GM21526 (cell line): ENCODE data around the gene GPR146.
"Not testable (repeated sequence)": the region's sequence is repeated elsewhere in the genome, so short reads cannot be mapped to it uniquely, and the experiment has no call there.

Experiments
- ATAC-seq: cut with Tn5 transposase; IDR thresholded peaks from one replicate; pipeline ENCODE4 v1.9.1; 2021; ENCODE audit warnings: moderate library complexity; ENCODE audit not compliant: unreplicated experiment, low FRiP score

Gene GPR146

DNA sequence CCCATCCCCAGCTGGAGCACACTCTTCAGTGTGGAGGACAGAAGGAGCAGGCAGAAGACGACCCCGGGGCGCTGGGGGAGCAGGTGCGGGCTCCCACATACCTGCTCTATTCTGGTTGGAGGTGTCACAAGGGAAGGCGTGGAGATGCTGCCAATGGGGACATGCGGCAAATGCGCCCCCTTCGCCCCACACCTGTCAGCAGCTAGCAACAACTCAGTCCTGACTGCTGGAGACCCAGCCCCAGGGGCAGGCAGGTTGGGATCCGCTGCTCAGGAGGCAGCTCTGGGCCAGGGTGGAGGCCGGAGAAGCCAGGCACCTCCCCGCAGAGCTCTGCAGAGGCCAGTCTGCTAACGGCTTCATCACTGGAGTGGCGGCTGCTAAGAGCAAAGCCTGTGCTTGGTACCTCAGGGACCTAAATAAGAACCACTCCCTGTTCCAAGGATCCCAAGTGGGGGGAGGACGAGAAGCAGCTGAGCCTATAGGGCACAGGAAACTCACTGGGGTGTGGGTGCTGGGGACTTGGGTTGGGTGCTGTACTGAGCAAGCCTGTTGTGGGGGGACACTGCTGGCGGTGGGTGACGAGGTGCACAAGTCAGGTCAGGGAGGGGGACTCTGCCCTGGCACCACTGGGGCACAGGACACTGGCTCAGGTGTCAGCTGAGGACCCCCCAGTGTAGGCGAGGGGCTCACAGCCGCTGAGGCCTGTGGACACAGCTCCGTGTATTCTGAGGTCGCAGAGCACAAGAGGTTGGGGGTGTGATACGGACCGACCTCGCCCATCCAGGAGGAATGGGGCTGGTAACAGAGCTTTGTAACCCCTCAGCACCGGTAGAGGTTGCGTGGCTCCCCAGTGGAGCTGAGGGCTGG, 19.2 kb upstream of the GPR146 start:
- ATAC-seq: no peak

DNA sequence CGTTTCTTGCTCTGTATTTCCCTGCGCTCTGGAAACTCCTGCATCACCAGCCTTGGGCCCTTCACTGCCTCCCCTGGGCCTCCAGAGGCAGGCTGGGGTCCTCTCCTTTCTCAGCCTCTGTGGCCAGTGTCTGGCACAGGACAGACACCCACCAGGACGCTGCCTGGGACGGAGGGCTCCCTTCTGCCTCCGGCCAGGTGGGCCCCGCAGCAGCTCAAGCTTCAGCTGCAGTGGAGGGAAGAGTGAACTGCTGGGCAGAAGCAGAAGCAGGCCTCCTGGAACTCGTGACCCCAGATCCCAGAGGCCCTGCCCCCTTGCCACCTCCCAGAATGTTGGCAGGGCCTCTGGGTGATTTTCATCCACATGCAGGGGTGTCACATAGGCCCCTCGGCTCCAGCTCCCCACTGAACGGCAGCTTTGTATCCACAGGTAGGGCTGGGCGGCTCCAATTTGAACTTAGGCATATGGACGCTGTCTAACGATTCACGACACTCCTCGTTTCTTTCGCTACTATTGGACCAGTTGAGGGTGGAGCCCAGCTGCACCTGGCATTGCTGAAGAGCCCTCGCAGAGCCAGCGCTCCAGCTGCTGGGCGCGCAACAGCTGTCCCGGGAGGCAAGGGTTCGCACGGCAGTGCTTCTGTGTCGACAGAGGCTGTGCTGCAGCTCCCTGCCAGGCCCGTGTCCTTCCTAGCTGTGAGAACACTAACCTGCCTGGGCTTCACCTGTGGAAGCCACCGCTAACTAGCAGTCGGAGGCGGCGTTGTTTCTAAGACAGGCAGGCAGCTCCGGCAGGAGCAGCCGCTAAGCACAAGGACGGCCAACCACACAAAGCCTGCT, 18.4 kb upstream of the GPR146 start:
- no peak for ATAC-seq

DNA sequence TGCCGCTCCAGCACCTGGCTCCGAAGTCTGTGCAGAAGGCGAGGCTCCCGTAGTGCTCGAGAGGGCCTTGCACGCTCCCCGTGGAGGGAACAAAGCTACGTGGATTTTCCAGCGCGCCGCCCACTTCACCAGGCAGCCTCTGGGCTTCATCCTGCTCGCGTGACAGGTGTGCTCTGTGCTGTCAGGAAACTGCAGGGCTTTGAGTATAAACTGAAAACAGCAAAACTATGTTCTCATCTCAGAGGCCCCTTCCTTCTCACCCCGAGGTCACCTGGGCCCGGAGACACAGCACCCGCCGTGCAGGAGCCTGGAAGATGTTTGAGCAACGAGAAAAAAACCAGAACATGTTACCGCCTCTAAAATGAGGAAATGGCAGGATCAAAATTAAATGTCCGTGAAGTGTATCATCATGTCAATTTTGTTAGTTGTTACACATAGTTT, 17.6 kb upstream of the GPR146 start:
- ATAC-seq: no peak

DNA sequence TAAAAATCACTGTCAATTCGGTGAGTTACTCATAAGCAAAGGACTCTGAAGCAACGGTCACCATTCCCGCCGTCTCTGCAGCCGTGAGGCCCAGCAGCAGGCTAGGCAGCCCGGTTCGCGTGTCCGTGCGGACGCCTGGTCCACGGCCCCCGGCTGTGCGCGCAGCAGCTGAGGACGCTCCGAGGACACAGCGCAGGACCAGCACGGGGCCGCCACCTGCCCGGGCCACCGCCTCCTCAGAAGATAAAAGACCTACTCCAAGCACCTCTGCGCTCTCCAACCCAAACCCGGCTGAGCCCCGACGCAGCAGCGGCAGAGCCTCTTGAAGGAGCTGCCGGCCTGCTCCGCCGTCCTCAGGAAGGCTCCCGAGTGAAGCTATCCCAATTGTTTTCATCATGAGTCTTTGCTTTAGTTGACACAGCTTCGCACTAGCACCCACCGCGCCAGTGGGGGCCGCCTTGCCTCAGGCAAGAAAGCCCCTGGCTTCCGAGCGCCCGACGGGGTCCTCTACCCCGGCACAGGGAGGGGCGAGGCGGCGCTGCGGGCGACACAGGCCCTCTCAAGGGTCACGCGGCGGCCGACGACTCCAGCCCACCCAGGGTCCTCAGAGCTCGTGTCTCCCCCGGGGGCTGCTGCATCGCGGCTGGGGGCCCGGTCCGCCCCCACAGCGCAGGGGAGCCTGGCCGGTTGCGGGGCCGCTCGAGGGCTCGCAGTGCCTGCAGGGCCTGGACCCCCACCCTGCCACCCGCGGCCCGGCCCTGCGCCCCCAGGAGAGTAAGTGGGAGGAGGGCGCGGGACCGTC, 16.9 kb upstream of the GPR146 start:
- ATAC-seq: no peak

DNA sequence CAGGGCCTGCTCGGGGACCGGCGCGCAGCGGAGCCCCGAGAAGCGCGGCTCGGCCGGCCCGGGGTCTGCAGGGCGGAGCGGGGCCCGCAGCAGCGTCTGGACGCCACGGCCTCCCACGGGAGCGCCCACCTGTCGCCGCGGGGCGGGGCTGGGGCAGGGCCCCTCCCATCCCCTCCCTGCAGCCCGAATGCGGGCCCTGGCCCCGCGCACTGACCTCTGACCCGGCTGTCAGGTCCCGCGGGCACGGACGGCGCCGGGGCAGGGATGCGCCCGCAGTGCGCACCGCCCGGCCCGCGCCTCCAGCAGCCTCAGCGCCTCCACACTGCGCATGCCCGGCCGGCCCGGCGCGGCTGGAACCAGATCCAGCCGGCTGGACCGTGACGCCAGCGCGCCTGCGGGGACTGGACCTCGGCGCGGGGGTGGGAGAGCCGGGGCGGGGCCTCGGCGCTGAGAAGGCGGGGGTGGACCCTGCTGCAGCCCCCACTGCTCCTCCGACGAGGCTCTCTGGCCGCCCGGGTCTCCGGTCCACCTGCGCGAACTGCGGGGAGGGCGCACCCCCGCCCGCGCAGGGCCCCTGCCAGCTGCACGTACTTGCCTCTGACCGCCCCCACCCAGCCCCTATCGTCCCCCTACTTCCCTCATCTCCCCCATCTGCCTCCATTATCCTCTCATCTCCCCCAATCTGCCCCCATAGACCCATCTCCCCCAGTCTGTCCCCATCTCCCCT, 16.1 kb upstream of the GPR146 start:
- ATAC-seq: peak; percentile 49

DNA sequence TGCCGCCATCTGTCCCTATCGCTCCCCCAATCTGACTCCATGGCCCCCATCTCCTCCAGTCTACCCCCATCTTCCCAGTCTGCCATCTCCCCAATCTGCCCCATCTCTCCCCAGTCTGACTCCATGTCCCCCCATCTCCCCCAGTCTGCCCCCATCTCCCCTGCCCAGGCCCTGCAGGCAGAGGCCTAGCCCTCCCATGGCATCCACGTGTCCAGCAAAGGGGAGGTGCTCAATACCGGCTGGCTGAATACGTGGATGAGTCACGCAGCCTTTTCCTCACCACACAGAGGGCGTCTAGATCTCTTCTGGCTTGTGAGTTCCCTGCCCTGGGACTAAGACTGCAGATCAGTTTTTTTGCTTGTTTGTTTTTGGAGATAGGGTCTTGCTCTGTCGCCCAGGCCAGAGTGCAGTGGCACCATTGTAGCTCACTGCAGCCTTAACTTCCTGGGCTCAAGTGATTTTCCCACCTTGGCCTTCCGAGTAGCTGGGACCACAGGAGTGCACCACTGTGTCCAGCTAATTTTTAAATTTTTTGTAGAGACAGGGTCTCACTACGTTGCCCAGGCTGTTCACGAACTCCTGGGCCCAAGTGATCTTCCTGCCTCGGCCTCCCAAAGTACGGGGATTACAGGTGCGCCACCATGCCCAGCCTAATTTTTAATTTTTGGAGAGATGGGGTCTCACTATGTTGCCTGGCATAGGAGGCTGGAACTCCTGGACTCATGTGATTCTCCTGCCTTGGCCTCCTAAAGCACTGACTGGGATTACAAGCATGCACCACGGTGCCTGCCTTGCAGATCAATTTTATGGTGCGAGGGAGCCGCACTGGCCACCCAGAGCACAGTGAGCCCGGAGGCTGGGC, 15.3 kb upstream of the GPR146 start:
- ATAC-seq: no peak

DNA sequence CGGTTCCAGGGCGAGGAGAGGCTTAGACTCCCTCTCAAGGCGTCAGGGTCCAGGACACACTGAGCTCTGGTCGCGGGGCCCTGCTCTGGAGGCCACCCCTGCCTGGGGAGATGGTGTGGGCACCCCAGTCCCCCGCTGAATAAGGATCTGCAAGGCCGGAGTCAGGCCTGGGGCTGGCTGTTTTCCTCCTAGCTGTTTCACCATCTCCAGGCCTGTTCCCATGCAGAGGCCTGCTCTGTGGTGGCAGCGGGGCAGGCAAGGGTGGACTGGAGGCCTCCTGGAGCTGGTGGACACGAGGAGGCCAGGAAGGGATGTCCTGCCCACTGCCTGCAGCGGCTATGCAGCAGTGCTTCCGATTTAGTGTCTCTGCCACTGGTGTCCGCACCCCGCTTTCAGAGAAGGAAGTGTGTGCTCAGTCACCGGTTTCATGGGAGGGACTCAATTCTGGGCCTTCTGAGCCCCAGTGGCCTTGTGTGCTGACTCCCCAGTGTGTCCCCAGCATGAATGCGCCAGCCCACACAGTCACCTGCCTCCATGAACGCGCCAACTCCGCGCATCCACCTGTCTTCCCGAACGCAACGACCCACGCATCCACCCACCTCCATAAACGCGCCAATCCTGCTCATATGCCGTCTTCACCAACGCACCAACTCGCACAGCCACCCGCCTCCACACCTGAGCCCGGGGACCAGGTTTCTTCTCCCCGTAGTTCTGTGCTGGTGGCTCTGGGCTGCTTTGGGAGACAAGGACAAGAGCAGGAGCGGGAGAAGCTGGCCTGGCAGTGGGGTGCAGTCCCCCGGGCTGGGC, 14.5 kb upstream of the GPR146 start:
- no peak for ATAC-seq

DNA sequence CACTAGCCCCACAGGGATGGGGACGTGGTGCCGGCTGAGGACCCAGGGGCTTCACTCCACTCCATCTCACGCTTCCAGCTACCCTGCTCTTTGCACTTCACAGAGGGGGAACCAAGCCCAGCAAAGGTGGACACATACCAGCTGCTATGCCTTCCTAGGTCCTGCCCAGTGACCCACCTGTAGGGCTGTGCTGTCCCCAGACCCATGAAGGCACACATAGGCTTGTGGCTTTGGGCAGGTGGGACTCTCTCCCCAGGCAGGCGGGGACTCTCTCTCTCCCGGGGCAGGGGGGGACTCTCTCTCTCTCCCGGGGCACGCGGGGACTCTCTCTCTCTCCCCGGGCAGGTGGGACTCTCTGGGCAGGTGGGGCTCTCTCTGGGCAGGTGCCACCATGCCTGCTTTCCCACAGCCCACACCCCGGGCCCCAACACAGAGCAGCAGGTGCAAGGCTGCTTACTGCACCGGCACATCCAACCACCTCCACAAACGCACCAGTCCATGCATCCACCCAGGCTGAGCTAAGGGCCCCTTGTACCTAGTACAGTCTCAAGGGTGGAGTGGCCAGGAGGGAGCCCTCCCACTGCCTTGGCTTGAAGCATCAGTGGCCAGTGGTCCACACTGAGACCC, 13.8 kb upstream of the GPR146 start:
- ATAC-seq: no peak

DNA sequence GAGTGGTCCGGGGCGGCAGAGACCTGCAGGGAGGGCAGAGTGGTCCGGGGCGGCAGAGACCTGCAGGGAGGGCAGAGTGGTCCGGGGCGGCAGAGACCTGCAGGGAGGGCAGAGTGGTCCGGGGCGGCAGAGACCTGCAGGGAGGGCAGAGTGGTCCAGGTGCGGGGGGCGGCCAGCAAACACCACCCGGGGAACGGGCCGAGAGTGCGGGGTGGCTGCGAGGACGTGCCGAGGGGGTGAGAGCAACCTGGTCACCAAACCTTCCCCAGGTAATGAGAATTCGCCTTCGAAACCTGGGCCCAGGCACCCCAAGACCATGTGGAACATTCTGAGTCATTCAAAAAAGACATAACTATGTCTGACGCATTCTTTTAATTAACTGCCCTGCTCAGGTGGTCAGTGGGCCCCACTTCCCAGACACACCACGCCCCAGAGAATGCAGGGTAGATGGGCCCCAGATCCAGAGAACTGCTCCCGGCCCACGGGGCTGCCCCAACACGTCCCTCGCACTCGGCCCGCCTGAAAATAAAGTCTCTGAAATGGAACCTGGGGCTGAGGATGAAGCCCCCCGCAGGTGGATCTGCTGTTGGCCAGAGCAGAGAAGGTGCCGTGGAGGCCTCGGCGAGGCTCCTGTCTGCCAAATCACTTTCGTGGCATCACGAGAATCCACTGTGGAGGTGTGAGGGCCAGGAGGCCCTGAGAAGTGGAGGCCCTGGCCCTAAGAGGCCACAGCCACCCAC, 12.5 kb upstream of the GPR146 start:
- ATAC-seq: no peak

DNA sequence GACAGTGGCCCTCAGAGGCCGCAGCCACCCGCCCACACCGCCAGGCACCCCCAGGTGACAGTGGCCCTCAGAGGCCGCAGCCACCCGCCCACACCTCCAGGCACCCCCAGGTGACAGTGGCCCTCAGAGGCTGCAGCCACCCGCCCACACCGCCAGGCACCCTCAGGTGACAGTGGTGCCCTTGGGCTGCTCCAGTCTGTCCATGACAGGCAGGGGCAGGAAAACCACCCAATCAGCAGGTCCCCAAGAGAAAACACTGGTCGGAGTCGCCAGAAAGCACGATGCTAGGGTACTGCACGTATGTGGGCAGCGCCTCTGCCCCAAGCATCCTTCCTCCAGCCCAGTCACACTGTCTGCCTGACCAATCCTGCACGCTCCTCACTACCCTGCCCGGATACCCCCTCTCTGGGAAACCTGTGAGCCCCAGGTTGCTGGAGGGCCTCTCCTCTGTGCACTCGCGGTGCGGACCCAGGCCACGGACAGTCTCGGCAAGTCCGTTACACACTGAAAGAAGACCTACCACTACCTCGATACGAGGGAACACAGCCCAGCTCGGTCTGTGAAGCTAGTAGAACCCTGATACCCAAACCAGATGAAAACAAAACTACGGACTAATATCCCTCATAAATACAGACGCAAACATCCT, 11.7 kb upstream of the GPR146 start:
- no peak for ATAC-seq

DNA sequence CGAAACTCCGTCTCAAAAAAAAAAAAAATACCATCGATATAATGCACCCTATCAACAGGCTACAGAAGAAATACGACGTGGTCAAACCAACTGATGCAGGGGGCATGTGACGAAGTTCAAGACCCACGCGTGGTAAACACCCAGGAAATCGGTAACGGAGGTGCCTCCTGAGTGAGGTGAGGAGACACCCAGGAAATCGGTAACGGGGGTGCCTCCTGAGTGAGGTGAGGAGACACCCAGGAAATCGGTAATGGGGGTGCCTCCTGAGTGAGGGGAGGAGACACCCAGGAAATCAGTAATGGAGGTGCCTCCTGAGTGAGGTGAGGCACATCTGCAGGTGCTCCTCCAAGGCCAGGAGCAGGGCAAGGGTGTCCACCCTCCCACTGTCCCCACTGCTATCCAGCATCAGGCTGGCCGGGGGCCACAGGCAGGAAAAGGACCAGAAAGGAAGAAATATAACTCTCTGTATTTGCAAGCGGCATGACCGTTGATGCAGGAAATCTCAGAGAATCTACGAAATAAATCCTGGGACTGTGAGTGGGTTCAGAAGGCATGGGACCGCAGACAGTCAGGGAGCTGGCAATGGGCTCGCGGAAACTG, 10.7 kb upstream of the GPR146 start:
- ATAC-seq: no peak

DNA sequence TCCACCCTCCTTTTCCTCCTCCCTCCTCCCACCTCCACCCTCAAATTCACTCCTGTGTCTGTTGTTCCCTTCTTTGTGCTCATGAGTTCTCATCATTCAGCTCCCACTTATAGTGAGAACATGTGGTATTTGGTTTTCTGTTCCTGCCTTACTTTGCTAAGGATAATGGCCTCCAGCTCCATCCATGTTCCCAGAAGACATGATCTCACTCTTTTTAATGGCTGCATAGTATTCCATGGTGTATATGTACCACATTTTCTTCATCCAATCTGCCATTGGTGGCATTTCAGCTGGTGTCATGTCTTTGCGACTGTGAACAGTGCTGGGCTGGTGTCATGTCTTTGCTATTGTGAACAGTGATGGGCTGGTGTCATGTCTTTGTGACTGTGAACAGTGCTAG, 9.6 kb upstream of the GPR146 start:
- ATAC-seq: not testable (repeated sequence)

DNA sequence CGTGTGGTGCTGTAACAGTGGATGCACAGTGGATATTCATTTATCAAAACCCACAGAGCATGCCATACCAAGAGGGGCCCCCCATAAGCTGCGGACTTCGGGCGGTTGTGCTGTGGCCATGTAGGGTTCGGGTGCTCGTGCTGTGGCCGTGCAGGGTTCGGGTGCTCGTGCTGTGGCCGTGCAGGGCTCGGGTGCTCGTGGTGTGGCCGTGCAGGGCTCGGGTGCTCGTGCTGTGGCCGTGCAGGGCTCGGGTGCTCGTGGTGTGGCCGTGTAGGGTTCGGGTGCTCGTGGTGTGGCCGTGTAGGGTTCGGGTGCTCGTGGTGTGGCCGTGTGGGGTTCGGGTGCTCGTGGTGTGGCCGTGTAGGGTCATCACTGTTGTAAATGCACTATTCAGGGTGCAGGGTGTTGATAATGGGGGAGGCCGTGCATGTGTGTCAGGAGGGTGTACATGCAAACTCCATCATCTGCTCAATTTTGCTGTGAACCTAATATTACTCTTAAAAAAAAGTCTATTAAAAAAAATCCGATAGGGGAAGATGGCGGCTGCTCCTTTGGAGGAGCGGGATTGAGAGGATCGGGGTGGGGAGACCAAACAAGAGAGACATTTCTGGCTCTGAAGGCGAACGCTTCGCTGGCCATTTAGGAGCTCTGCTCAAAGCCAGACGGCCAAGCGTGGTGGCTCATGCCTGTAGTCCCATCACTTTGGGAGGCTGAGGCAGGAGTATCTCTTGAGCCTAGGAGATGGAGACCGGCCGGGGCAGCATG, 8.0 kb upstream of the GPR146 start:
- ATAC-seq: not testable (repeated sequence)

DNA sequence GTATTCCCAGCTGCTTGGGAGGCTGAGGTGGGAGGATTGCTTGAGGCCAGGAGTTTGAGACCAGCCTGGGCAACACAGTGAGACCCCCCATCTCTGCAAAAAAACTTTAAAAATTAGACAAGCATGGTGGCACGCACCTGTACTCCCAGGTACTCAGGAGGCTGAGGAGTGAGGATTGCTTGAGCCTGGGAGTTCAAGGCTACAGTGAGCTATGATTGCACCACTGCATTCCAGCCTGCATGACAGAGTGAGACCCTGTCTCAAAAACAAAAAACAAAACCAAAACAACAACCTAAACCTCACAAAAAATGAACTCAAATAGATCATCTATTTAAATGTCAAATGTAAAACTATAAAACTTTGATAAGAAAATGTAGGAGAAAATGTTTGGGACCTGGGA, 4.1 kb upstream of the GPR146 start:
- ATAC-seq: not testable (repeated sequence)

DNA sequence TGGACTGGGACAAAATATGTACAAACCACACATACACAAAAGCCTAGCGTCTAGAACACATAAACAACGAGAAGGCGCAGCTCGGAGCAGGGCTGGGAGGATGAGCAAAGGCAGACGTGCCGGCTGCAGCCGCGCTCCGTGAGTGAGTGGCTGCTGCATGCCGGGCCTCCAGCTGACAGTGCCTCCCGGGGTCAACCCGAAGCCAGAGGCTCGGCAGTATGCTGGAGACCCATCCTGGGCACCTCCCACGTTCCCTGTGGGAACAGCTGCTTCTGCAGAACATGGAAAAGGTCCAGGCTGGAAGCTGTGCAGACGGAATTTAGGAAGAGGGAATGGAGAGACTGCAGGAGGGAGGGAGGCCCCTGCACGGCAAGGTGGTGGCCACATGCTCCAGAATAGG, 3.6 kb upstream of the GPR146 start:
- no peak for ATAC-seq
